ENCODE measurements around the gene ADPRHL1. TPM values are rescaled to one million over a fixed set of nuclear protein-coding genes. Genes with fewer than 3 reads are reported as not detected.

The ADPRHL1 gene
- total and polyA plus RNA-seq, 4 donors: 0.28 to 0.67 (median 0.55) TPM

GRCh38 chr13:113460599-113460998, 7.3 kb upstream of the ADPRHL1 start:
- Histone ChIP-seq H3K27ac (ENCODE audit: low read depth in 1 of 2, low read length in 2 of 2) (no peak overlapping the region), H3K9me3 (ENCODE audit: control insufficient read depth in 4 of 4, low read length in 3 of 4) (no peaks in the 10 kb centered on the region), H3K27me3 (ENCODE audit: control insufficient read depth in 4 of 4, insufficient read depth in 4 of 4, low read length in 3 of 4) (no peaks in the 10 kb centered on the region), H3K36me3 (ENCODE audit: control insufficient read depth in 4 of 4, insufficient read depth in 3 of 4, low read depth in 1 of 4, low read length in 3 of 4) (peaks cover 5 to 30% (median 21%) of the 10 kb centered on the region in 4 donors), H3K4me3 (ENCODE audit: low read depth in 1 of 3, low read length in 3 of 3) (no peak overlapping the region), H3K4me1 (ENCODE audit: control insufficient read depth in 4 of 4, insufficient read depth in 4 of 4, low read length in 3 of 4) (peaks cover 0 to 9% (median 0%) of the 10 kb centered on the region in 4 donors), H3K9ac (ENCODE audit: low read depth in 1 of 2, low read length in 2 of 2) (no peak overlapping the region)
- WGBS: 97% methylated on average over 14 of the region's 14 CpGs
- TF ChIP-seq RXRA (IDR thresholded peaks at IDR 0.05): no peak
- no peak for TF ChIP-seq JUND (IDR thresholded peaks at IDR 0.05)
- TF ChIP-seq TAF1 (conservative IDR thresholded peaks at IDR 0.05): no peak
- no peak for TF ChIP-seq FOXA1 (IDR thresholded peaks at IDR 0.05)
- no peak for TF ChIP-seq HNF4A (conservative IDR thresholded peaks at IDR 0.05)
- TF ChIP-seq FOXA2 (IDR thresholded peaks at IDR 0.05): no peak
- TF ChIP-seq NR2F2 (IDR thresholded peaks at IDR 0.05): no peak
- TF ChIP-seq MAX (IDR thresholded peaks at IDR 0.05): no peak
- no peak for TF ChIP-seq YY1 (IDR thresholded peaks at IDR 0.05)
- no peak for TF ChIP-seq RAD21 (IDR thresholded peaks at IDR 0.05)
- TF ChIP-seq GABPA (IDR thresholded peaks at IDR 0.05 in 1 of 2, conservative IDR thresholded peaks at IDR 0.05 in 1 of 2): no peak
- TF ChIP-seq HNF4G (IDR thresholded peaks at IDR 0.05): no peak
- no peak for TF ChIP-seq SP1 (IDR thresholded peaks at IDR 0.05)
- TF ChIP-seq EGR1 (IDR thresholded peaks at IDR 0.05; ENCODE audit: low read depth in 2 of 2): no peak
- no peak for TF ChIP-seq ZBTB33 (IDR thresholded peaks at IDR 0.05)
- no peak for TF ChIP-seq ATF3 (IDR thresholded peaks at IDR 0.05)
- TF ChIP-seq CTCF (IDR thresholded peaks at IDR 0.05; ENCODE audit: low read depth, low read length, missing input control): no peak
- no peak for TF ChIP-seq REST (IDR thresholded peaks at IDR 0.05)
- DNase-seq (ENCODE audit: low spot score): no peak
